Measurements from ENCODE around the gene GLRA1.

Gene GLRA1

DNA sequence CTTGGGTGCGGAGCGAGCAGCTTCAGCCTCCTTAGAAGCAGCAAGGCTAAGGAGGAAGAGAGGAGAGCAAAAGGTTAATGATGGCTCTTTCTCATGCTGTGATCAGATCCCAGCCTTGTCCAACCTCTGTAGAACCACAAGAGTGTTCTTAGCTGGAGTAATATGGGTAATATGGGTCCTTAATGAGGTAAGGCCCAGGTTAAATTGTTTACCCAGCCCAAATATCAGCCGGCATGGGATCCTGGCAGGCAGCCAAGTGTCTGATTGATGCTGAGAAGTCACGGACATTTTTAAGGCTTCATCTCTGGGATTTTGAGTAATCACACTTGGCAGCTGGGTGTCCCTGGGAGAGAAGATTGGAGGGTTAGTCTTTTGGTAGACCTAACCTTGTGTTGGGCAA is 32.3 kb downstream of the GLRA1 start:
- DNase-seq (ENCODE audit: low read depth), result no peak
- TF ChIP-seq, protein P1, sequence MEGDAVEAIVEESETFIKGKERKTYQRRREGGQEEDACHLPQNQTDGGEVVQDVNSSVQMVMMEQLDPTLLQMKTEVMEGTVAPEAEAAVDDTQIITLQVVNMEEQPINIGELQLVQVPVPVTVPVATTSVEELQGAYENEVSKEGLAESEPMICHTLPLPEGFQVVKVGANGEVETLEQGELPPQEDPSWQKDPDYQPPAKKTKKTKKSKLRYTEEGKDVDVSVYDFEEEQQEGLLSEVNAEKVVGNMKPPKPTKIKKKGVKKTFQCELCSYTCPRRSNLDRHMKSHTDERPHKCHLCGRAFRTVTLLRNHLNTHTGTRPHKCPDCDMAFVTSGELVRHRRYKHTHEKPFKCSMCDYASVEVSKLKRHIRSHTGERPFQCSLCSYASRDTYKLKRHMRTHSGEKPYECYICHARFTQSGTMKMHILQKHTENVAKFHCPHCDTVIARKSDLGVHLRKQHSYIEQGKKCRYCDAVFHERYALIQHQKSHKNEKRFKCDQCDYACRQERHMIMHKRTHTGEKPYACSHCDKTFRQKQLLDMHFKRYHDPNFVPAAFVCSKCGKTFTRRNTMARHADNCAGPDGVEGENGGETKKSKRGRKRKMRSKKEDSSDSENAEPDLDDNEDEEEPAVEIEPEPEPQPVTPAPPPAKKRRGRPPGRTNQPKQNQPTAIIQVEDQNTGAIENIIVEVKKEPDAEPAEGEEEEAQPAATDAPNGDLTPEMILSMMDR (IDR thresholded peaks at IDR 0.05; ENCODE audit: insufficient read depth, low read depth, low read length, missing control alignments), result no peak
- H3K4me3 ChIP-seq (ENCODE audit: low read depth, low read length), result no peak overlapping the region

DNA sequence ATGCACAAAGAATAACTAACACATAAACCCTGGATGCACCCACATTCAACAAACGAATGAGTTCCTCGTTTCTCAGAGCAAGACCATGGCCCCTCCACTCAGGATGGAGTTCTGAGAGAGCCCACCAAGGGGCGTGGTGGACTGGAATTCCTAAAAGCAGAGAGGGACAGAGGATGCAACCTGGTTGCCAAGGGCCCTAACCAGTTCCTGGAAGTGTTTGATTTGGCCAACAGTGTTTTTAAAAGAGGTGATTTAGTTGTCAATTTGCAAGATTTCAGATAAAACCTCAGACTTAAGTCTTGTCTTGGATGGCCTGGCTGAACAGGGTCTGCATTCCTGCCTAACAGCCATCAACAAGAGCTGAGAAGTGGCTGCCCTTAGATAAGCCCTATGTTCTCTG is 34.4 kb downstream of the GLRA1 start:
- H3K4me3 ChIP-seq (ENCODE audit: low read depth, low read length), result no peak overlapping the region
- TF ChIP-seq, protein P1 (IDR thresholded peaks at IDR 0.05; ENCODE audit: insufficient read depth, low read depth, low read length, missing control alignments), result no peak
- DNase-seq (ENCODE audit: low read depth), result no peak

DNA sequence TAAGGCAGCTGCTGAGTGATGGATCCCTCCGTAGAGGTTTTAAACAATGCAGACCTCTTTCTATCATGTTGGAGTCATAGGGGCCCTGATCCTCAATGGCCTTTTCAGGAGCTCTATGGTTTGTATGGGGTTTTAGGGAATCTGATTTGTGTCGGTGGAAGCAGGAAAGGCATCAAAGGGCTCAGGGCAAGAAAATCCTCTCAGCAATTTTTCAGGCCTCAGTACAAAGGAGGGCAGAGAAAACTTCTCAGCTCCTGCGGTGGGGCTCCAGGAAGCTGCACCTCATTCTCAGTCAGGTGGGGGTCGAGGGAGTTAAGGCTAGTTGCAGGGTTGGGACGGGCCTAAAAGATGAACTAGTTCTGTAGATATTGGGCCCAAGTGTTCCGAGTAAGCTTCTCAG is 35.0 kb downstream of the GLRA1 start:
- TF ChIP-seq, protein P1 (IDR thresholded peaks at IDR 0.05; ENCODE audit: insufficient read depth, low read depth, low read length, missing control alignments), result no peak
- DNase-seq (ENCODE audit: low read depth), result no peak

DNA sequence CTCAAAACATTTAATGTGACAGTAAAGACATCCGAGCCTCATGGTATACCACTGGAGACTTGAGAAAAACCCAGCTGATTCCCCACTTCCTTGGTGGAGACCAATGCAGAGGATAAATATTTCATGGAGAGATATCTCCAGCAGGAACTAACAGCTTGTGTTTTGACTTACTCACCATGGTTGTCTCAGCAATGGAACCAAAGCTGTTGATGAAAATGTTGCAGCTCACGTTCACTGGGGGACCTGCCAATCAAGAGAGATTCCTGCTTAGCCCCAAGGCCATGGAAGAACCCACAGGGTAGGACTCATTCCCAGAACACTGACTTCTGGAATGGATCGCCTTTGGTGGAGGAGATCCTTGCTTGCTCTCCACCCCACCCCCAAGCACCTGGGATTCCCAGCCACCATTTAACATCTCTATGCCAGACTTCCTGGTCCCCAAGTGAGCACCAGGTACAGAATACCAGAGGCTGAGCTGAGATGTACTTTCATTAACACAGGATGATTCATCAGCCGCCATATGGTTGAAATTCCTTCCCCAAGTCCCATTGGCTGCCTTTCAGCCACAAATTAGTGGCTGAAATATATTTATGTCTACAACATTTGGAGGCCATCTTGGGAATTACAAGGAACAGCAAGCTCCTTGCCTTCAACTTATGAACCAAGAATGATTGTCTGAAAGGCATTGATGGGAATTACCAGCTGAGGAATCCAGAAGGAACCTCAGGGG is 37.9 kb downstream of the GLRA1 start:
- TF ChIP-seq, protein P1 (IDR thresholded peaks at IDR 0.05; ENCODE audit: insufficient read depth, low read depth, low read length, missing control alignments), result no peak
- H3K4me3 ChIP-seq (ENCODE audit: low read depth, low read length), result no peak overlapping the region
- no peak for DNase-seq (ENCODE audit: low read depth)

More for the DNA sequence above, 35.0 kb downstream of the GLRA1 start:
- H3K4me3 ChIP-seq (ENCODE audit: low read depth, low read length), result no peak overlapping the region

DNA sequence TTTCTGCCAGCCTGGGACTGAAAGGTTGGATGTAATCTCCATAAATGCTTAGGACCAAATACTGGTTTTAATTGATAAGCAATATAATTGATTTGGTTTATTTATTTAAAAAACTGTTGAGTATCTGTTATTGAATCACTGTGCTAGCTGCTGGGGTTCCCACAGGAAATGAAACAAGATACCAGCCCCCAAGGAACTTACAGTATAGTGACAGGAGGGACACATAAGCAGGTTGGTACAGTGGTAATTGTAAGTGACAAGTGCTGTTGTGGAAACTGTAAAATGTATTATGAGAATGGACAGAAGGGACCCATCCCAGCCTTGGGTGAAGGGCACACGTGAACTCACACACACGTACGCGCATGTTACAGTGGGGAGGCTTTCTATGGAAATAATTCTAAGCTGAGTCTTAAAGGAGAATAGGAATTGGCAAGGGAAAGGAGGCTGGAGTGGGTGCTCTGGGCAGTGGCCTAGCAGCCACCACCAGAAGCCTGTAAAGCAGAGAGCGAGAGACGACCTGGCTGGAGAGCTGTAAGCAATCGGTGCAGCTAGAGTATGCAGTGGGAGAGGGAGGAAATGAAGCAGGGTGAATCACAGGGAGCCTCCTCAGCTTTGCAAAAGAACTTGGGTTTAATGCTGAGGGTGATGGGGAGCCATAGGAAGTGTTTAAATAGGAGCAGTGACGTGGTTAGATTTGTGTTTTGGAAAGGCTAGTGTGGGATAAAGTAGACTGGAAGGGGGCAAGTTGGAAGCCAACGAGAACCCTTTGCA is 39.3 kb downstream of the GLRA1 start:
- peak; percentile 37 for DNase-seq (ENCODE audit: low read depth)
- TF ChIP-seq, protein P1 (IDR thresholded peaks at IDR 0.05; ENCODE audit: insufficient read depth, low read depth, low read length, missing control alignments), result no peak

DNA sequence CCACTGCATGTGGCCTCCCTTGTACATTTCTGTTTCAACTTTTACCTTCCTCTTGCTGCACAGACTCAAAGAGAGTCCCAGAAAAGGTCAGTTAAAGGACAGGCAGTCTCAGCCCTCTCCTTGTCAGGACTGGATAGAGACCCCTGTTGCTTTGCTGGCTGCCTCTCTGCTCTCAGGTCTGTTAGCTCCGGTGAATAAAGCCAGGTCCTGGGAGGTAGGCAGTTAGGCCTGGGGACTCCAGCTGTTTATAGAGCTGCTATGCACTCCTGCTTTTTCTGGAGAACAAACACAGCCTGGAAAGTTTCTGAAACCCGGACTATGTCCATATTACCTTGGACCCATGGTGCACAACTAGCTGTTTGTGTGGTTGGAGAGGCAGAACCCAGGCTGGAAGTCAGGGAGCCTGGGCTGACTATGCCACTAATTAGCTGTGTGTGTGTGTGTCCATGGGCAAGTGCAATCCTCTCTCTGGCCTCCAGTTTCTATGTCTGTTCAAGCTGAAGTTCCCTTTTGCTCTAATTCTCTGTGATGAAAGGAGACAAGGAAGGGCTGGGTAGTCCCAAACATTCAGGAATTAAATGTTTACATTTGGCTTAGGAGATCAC is 42.9 kb downstream of the GLRA1 start:
- TF ChIP-seq, protein P1 (IDR thresholded peaks at IDR 0.05; ENCODE audit: insufficient read depth, low read depth, low read length, missing control alignments), result no peak
- no peak overlapping the region for H3K4me3 ChIP-seq (ENCODE audit: low read depth, low read length)
- no peak for DNase-seq (ENCODE audit: low read depth)

More for the DNA sequence above, 39.3 kb downstream of the GLRA1 start:
- H3K4me3 ChIP-seq (ENCODE audit: low read depth, low read length), result no peak overlapping the region

Data from GM12865 (cell line).